ENCODE measurements around the gene AUTS2.
"Not testable (repeated sequence)": the region's sequence is repeated elsewhere in the genome, so short reads cannot be mapped to it uniquely, and the experiment has no call there.

Gene AUTS2

GRCh38 chr7:70779321-70779720, 1181.0 kb downstream of the AUTS2 start:
- no peak for DNase-seq (ENCODE audit: low read depth)

GRCh38 chr7:70781922-70782311, 1183.6 kb downstream of the AUTS2 start:
- no peak for DNase-seq (ENCODE audit: low read depth)

GRCh38 chr7:70782796-70783195, 1184.5 kb downstream of the AUTS2 start:
- DNase-seq (ENCODE audit: low read depth), result no peak

GRCh38 chr7:70785427-70785826, 1187.2 kb downstream of the AUTS2 start:
- no peak for DNase-seq (ENCODE audit: low read depth)

- DNase-seq (ENCODE audit: low read depth), result no peak
Measured at GRCh38 chr7:70786076-70786475, 1187.8 kb downstream of the AUTS2 start.

GRCh38 chr7:70787286-70787685, 1189.0 kb downstream of the AUTS2 start:
- no peak for DNase-seq (ENCODE audit: low read depth)

GRCh38 chr7:70787771-70788170, 1189.5 kb downstream of the AUTS2 start:
- no peak for DNase-seq (ENCODE audit: low read depth)

GRCh38 chr7:70788276-70788675, 1190.0 kb downstream of the AUTS2 start:
- no peak for DNase-seq (ENCODE audit: low read depth)

GRCh38 chr7:70789481-70790214, 1191.4 kb downstream of the AUTS2 start:
- no peak for DNase-seq (ENCODE audit: low read depth)

- DNase-seq (ENCODE audit: low read depth), result no peak
Measured at GRCh38 chr7:70790215-70791073, 1192.2 kb downstream of the AUTS2 start.

GRCh38 chr7:70791341-70791740, 1193.1 kb downstream of the AUTS2 start:
- DNase-seq (ENCODE audit: low read depth), result no peak

GRCh38 chr7:70793060-70793459, 1194.8 kb downstream of the AUTS2 start:
- no peak for DNase-seq (ENCODE audit: low read depth)

GRCh38 chr7:70793821-70794220, 1195.5 kb downstream of the AUTS2 start:
- no peak for DNase-seq (ENCODE audit: low read depth)

GRCh38 chr7:70794962-70795361, 1196.7 kb downstream of the AUTS2 start:
- no peak for DNase-seq (ENCODE audit: low read depth)

- no peak for DNase-seq (ENCODE audit: low read depth)
Measured at GRCh38 chr7:70795948-70796347, 1197.7 kb downstream of the AUTS2 start.

- DNase-seq (ENCODE audit: low read depth), result no peak
Measured at GRCh38 chr7:70797109-70797514, 1198.8 kb downstream of the AUTS2 start.

- DNase-seq (ENCODE audit: low read depth), result no peak
Measured at GRCh38 chr7:70799841-70800405, 1201.6 kb downstream of the AUTS2 start.

- no peak for DNase-seq (ENCODE audit: low read depth)
Measured at GRCh38 chr7:70805360-70805759, 1207.1 kb downstream of the AUTS2 start.

GRCh38 chr7:70807650-70808049, 1209.4 kb downstream of the AUTS2 start:
- no peak for DNase-seq (ENCODE audit: low read depth)

- DNase-seq (ENCODE audit: low read depth), result no peak
Measured at GRCh38 chr7:70808876-70809275, 1210.6 kb downstream of the AUTS2 start.

GRCh38 chr7:70810558-70811139, 1212.4 kb downstream of the AUTS2 start:
- DNase-seq (ENCODE audit: low read depth), result no peak

- no peak for DNase-seq (ENCODE audit: low read depth)
Measured at GRCh38 chr7:70812511-70812910, 1214.2 kb downstream of the AUTS2 start.

- not testable (repeated sequence) for DNase-seq (ENCODE audit: low read depth)
Measured at GRCh38 chr7:70822490-70822889, 1224.2 kb downstream of the AUTS2 start.

Measured in stimulated activated CD8-positive, alpha-beta memory T cell treated with anti-CD3 and anti-CD28 coated beads, Interleukin-4, amount 100 ng/mL, for 24 hours (primary cell).